Tibial nerve (tissue), 4 donors: ENCODE measurements around the gene LAMC3. TPM values are rescaled to one million over a fixed set of nuclear protein-coding genes. Genes with fewer than 3 reads are reported as not detected.

ENCODE experiments used
- DNase-seq, 2 donors: peaks; one replicate each; pipeline ENCODE4 v3.0.0-alpha.2; 2019; ENCODE audit warnings: low spot score in 2 of 2
- H3K27ac ChIP-seq, 4 donors: fragments of 200-600 bp; sonication (generic) in 3 of 4; one replicate each; pipeline ENCODE4 v1.5.1; 2017 to 2019; ENCODE audit warnings: mild to moderate bottlenecking in 1 of 4
- H3K27me3 ChIP-seq, 2 donors: fragments of 200-600 bp; sonication (generic) in 1 of 2; one replicate each; pipeline versions ENCODE4 v1.5.1 to v1.6.0; 2017 to 2019
- H3K36me3 ChIP-seq, 3 donors: fragments of 200-600 bp; sonication (generic); one replicate each; pipeline ENCODE4 v1.5.1; 2018 to 2019
- H3K4me1 ChIP-seq, 4 donors: fragments of 200-600 bp; sonication (generic) in 3 of 4; one replicate each; pipeline ENCODE4 v1.5.1; 2017 to 2019
- H3K4me3 ChIP-seq, 4 donors: fragments of 200-600 bp; sonication (generic) in 3 of 4; one replicate each; pipeline ENCODE4 v1.5.1; 2017 to 2019; ENCODE audit warnings: mild to moderate bottlenecking in 1 of 4, moderate library complexity in 1 of 4
- H3K9me3 ChIP-seq, 4 donors: fragments of 200-600 bp; sonication (generic) in 3 of 4; one replicate each; pipeline ENCODE4 v1.5.1; 2017 to 2019
- EP300 ChIP-seq, 2 donors: sonication (generic); formaldehyde crosslinking; IDR thresholded peaks; one replicate each; pipeline ENCODE4 v1.6.1; 2017; ENCODE audit warnings: antibody characterized with exemption in 2 of 2, mild to moderate bottlenecking in 1 of 2
- POLR2A ChIP-seq, 2 donors: fragments of 450-650 bp; IDR thresholded peaks; one replicate each; pipeline ENCODE4 v1.6.1; 2017; ENCODE audit warnings: antibody characterized with exemption in 2 of 2, mild to moderate bottlenecking in 2 of 2, moderate library complexity in 2 of 2
- WGBS, 2 donors: methylation state at CpG; one replicate each; pipeline ENCODE4 v1.1.5; 2018; 5-methylcytosine and 5-hydroxymethylcytosine counted together
- total RNA-seq, 4 donors: library from RNA; depleted of rRNA; stranded (reverse); fragments of >200 nt; gene quantifications; one replicate each; pipeline ENCODE4 v1.1.0, GENCODE V29; 2016
- TF ChIP-seq, protein P1 (sequence below), 5 experiments: fragments of 200-600 bp in 3 of 5; fragments of 450-650 bp in 2 of 5; sonication (generic) in 3 of 5; IDR thresholded peaks; one replicate each; pipeline ENCODE4 v1.5.1; 2016 to 2019; ENCODE audit warnings: antibody characterized with exemption in 5 of 5, mild to moderate bottlenecking in 3 of 5, moderate library complexity in 2 of 5

Gene LAMC3
- total RNA-seq, 4 donors from 2014 or later: 0.21 to 1.6 TPM; not detected in 2

DNA sequence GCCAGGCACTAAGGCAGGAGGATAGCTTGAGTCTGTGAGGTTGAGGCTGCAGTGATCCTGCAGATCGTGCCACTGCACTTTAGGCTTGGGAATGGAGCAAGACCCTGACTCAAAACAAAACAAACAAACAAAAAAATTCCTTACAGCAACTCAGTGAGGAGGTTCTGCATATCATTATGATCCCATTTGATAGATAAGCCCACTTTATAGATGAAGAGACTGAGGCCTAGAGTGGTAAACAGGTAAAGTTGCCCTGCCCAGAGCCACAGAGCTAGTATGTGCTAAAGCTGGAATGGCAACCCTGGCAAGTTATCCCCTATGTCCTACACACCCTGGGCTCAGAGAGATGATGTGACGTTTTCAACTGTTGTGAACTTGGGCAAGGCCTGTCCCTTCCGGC, 94.6 kb downstream of the LAMC3 start:
- no peak overlapping the region for H3K4me3 ChIP-seq
- TF ChIP-seq POLR2A (IDR thresholded peaks at IDR 0.05): no peak
- no peak for TF ChIP-seq EP300 (IDR thresholded peaks at IDR 0.05)
- TF ChIP-seq, protein P1, sequence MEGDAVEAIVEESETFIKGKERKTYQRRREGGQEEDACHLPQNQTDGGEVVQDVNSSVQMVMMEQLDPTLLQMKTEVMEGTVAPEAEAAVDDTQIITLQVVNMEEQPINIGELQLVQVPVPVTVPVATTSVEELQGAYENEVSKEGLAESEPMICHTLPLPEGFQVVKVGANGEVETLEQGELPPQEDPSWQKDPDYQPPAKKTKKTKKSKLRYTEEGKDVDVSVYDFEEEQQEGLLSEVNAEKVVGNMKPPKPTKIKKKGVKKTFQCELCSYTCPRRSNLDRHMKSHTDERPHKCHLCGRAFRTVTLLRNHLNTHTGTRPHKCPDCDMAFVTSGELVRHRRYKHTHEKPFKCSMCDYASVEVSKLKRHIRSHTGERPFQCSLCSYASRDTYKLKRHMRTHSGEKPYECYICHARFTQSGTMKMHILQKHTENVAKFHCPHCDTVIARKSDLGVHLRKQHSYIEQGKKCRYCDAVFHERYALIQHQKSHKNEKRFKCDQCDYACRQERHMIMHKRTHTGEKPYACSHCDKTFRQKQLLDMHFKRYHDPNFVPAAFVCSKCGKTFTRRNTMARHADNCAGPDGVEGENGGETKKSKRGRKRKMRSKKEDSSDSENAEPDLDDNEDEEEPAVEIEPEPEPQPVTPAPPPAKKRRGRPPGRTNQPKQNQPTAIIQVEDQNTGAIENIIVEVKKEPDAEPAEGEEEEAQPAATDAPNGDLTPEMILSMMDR (IDR thresholded peaks at IDR 0.05): no peak
- no peaks in the 10 kb centered on the region for H3K9me3 ChIP-seq
- H3K27ac ChIP-seq: peak overlapping the region in 2 of 4 donors; percentile 84 to 93
- no peaks in the 10 kb centered on the region for H3K36me3 ChIP-seq
- no peaks in the 10 kb centered on the region for H3K27me3 ChIP-seq
- 89 to 97% methylated on average over 3 of the region's 3 CpGs for WGBS, 2 donors
- H3K4me1 ChIP-seq: peaks cover 0 to 49% (median 6%) of the 10 kb centered on the region in 4 donors
- no peak for DNase-seq

DNA sequence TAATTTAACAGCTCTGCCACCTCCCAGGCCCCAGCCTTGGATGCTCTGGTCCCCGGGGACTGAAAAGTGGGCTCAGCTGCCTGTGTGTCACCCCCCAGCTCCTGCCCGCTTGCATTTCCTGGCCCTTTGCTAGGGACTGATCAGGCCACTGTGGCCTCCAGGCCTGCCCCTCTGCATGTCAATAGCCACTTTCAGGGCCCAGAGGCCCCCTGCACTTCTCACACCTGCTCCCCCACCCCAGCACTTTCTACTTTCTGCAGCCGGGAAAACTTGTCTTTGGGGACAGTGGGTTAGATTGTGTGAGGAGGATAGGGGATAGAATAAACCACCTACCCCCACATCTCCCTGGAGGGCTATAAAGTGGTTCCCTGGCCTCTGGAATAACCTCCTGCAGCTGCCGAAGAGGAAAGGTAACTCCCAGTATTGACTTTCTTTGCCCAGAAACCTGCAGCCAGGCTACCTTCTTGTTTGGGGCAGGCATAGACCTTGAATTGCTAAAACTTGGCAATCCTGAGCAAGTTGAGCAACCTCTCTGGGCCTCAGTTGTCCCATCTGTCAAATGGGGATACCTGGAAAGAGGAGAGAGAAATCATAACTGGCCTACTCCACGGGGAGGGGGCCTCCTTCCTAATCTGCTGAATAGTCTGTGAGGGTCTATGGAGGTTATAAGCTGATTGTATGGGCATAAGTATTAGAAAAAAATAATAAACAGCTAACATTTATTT, 95.2 kb downstream of the LAMC3 start:
- Histone ChIP-seq H3K27me3 (no peaks in the 10 kb centered on the region), H3K9me3 (no peaks in the 10 kb centered on the region), H3K27ac (peak overlapping the region in 2 of 4 donors; percentile 84 to 93), H3K4me1 (peaks cover 0 to 46% (median 7%) of the 10 kb centered on the region in 4 donors), H3K4me3 (no peak overlapping the region), H3K36me3 (no peaks in the 10 kb centered on the region)
- DNase-seq: no peak
- WGBS, 2 donors: 75 to 83% methylated on average over 5 of the region's 5 CpGs
- TF ChIP-seq, protein P1 (IDR thresholded peaks at IDR 0.05): no peak
- no peak for TF ChIP-seq POLR2A (IDR thresholded peaks at IDR 0.05)
- no peak for TF ChIP-seq EP300 (IDR thresholded peaks at IDR 0.05)

DNA sequence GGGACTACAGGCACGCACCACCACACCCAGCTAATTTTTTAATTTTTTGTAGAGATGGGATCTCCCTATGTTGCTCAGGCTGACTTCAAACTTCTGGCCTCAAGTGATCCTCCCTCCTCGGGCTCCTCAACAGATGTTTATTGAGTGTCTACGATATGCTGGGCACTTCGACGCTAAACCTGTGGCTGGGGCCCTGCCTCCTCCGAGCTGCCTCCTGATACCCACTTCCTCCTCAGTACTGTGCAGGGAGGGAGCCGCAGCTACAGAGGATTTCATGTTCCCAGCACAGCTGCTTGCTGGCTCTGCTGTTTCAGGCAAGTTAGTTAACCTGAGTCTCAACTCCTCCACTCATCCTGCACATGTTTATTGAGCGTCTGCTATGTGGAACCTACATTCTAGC, 97.0 kb downstream of the LAMC3 start:
- H3K4me1 ChIP-seq: peaks cover 0 to 47% (median 8%) of the 10 kb centered on the region in 4 donors
- TF ChIP-seq POLR2A (IDR thresholded peaks at IDR 0.05) (no peak), EP300 (IDR thresholded peaks at IDR 0.05) (no peak)
- TF ChIP-seq, protein P1 (IDR thresholded peaks at IDR 0.05): no peak
- H3K36me3 ChIP-seq: no peaks in the 10 kb centered on the region
- no peak for DNase-seq
- no peak overlapping the region for H3K4me3 ChIP-seq
- H3K27ac ChIP-seq: peak overlapping the region in 2 of 4 donors; percentile 80 to 93
- no peaks in the 10 kb centered on the region for H3K9me3 ChIP-seq
- WGBS, 2 donors: 93 to 96% methylated on average over 8 of the region's 8 CpGs
- H3K27me3 ChIP-seq: no peaks in the 10 kb centered on the region

DNA sequence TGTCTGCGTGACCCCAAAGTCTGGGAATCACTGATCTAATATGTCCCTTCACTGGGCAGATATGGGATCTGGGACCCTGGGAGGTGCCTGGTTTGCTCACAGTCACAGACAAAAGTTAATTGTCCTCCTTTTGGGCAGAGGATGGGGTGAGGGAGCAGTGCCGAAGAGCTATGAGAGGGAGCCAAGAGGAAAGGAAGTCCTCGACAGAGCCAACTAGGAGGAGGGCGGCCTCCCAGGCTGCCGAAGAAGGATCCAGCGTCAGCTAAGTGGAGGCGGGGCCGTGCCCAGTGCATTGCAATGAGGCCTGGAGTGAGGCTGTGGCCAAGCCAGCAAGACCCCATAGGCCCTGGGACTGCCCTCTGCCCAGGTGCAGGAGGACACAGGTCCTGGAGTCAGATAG, 98.8 kb downstream of the LAMC3 start:
- 37 to 59% methylated on average over 8 of the region's 8 CpGs for WGBS, 2 donors
- TF ChIP-seq, protein P1 (IDR thresholded peaks at IDR 0.05): no peak
- TF ChIP-seq POLR2A (IDR thresholded peaks at IDR 0.05) (no peak), EP300 (IDR thresholded peaks at IDR 0.05) (peak in 1 of 2 donors; percentile 50)

DNA sequence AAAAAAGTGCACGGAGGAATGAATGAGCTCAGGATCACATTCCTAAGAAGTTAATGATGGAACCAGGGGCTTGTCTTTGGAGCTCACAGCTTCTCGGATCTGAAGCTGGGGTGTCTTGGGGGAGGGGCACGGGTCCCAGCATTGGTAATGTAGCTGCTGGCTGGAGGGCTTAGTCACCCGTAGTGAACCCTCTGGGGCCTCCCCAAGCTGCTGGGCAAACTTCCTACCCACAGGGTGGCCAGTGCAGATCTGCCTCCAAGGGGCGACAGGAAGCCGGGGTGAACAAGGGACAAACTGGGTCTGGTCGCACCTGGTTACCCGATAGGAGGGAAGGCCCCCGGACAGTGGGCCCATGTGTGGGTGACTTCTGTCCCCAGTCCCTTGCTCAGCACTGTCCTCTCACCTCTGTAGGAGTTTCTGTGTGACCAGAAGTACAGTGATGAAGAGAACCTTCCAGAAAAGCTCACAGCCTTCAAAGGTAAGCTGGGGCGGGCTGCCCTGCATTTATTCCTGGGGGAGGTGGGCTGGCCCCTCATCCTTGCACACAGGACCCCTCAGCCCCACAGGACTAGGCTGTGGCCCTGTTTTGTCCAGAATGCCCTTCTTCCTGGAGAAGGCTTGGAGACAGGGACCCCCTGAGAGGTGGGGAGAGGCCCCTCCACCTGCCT, 102.3 kb downstream of the LAMC3 start:
- 34 to 48% methylated on average over 8 to 10 of the region's 10 CpGs for WGBS, 2 donors
- H3K36me3 ChIP-seq: peaks cover 0 to 5% (median 0%) of the 10 kb centered on the region in 3 donors
- peaks cover 0 to 48% (median 12%) of the 10 kb centered on the region in 4 donors for H3K4me1 ChIP-seq
- H3K4me3 ChIP-seq: peak overlapping the region in 1 of 4 donors; percentile 21
- no peak for DNase-seq
- H3K27ac ChIP-seq: peak overlapping the region; percentile 58 to 90 (median 70)
- H3K27me3 ChIP-seq: no peaks in the 10 kb centered on the region
- no peaks in the 10 kb centered on the region for H3K9me3 ChIP-seq
- TF ChIP-seq, protein P1 (IDR thresholded peaks at IDR 0.05): no peak
- TF ChIP-seq EP300 (IDR thresholded peaks at IDR 0.05) (no peak), POLR2A (IDR thresholded peaks at IDR 0.05) (no peak)

More for the DNA sequence above, 98.8 kb downstream of the LAMC3 start:
- Histone ChIP-seq H3K4me3 (no peak overlapping the region), H3K36me3 (no peaks in the 10 kb centered on the region), H3K9me3 (no peaks in the 10 kb centered on the region), H3K27me3 (no peaks in the 10 kb centered on the region), H3K4me1 (peaks cover 0 to 52% (median 12%) of the 10 kb centered on the region in 4 donors), H3K27ac (peak overlapping the region in 2 of 4 donors; percentile 80 to 93)
- no peak for DNase-seq
